Progenitor cell of endocrine pancreas (in vitro differentiated cells): ENCODE measurements around the gene SIRPA. TPM values are rescaled to one million over a fixed set of nuclear protein-coding genes. Genes with fewer than 3 reads are reported as not detected.

Experiments used
- DNase-seq: peaks from one replicate; pipeline ENCODE4 v3.0.0; 2021; ENCODE audit warnings: low spot score; ENCODE audit not compliant: unreplicated experiment
- H3K27ac Mint-ChIP-seq: 2 replicates; pipeline ENCODE4 v1.8.0; 2021; ENCODE audit warnings: mild to moderate bottlenecking, moderate library complexity, mixed read lengths
- H3K27me3 Mint-ChIP-seq: 2 replicates; pipeline ENCODE4 v1.8.0; 2021; ENCODE audit warnings: mixed read lengths
- H3K36me3 Mint-ChIP-seq: 2 replicates; pipeline ENCODE4 v1.8.0; 2022; ENCODE audit warnings: mixed read lengths; ENCODE audit not compliant: insufficient read depth
- H3K4me1 Mint-ChIP-seq: 2 replicates; pipeline ENCODE4 v1.8.0; 2021; ENCODE audit warnings: low read depth, mixed read lengths
- H3K4me3 Mint-ChIP-seq: 2 replicates; pipeline ENCODE4 v1.8.0; 2021; ENCODE audit warnings: low read depth, mild to moderate bottlenecking, moderate library complexity, mixed read lengths
- H3K9me3 Mint-ChIP-seq: 2 replicates; pipeline ENCODE4 v1.8.0; 2021; ENCODE audit warnings: low read depth, mixed read lengths
- CTCF ChIP-seq: fragments of 200-600 bp; sonication (generic); IDR thresholded peaks from one replicate; pipeline ENCODE4 v1.5.0; 2021; ENCODE audit warnings: antibody characterized with exemption, mild to moderate bottlenecking; ENCODE audit not compliant: unreplicated experiment
- total RNA-seq: library from RNA; stranded (reverse); gene quantifications from 2 replicates; pipeline ENCODE4 v1.2.1, GENCODE V29; 2021

The SIRPA gene
- total RNA-seq, 1 donor from 2014 or later, result 16.2 TPM

GRCh38 chr20:1861347-1861976, 33.7 kb upstream of the SIRPA start:
- Mint-ChIP-seq H3K9me3 (no peaks in the 10 kb centered on the region), H3K36me3 (no peaks in the 10 kb centered on the region), H3K4me3 (no peak overlapping the region), H3K4me1 (no peaks in the 10 kb centered on the region), H3K27me3 (peaks cover 13% of the 10 kb centered on the region), H3K27ac (no peak overlapping the region)
- TF ChIP-seq CTCF, result no peak
- DNase-seq, result no peak

GRCh38 chr20:1861996-1862662, 33.1 kb upstream of the SIRPA start:
- TF ChIP-seq CTCF, result no peak
- no peak overlapping the region for H3K4me3 Mint-ChIP-seq
- H3K27me3 Mint-ChIP-seq, result peaks cover 13% of the 10 kb centered on the region
- no peak overlapping the region for H3K27ac Mint-ChIP-seq
- peaks cover 5% of the 10 kb centered on the region for H3K4me1 Mint-ChIP-seq
- no peak for DNase-seq
- no peaks in the 10 kb centered on the region for H3K9me3 Mint-ChIP-seq
- no peaks in the 10 kb centered on the region for H3K36me3 Mint-ChIP-seq

GRCh38 chr20:1862663-1863053, 32.5 kb upstream of the SIRPA start:
- peaks cover 7% of the 10 kb centered on the region for H3K4me1 Mint-ChIP-seq
- peaks cover 13% of the 10 kb centered on the region for H3K27me3 Mint-ChIP-seq
- H3K27ac Mint-ChIP-seq, result no peak overlapping the region
- no peak overlapping the region for H3K4me3 Mint-ChIP-seq
- DNase-seq, result no peak
- no peak for TF ChIP-seq CTCF
- H3K36me3 Mint-ChIP-seq, result no peaks in the 10 kb centered on the region
- no peaks in the 10 kb centered on the region for H3K9me3 Mint-ChIP-seq

GRCh38 chr20:1863296-1863695, 31.9 kb upstream of the SIRPA start:
- no peak overlapping the region for H3K27ac Mint-ChIP-seq
- peaks cover 13% of the 10 kb centered on the region for H3K27me3 Mint-ChIP-seq
- DNase-seq, result no peak
- peaks cover 7% of the 10 kb centered on the region for H3K4me1 Mint-ChIP-seq
- no peaks in the 10 kb centered on the region for H3K9me3 Mint-ChIP-seq
- TF ChIP-seq CTCF, result no peak
- no peak overlapping the region for H3K4me3 Mint-ChIP-seq
- no peaks in the 10 kb centered on the region for H3K36me3 Mint-ChIP-seq

- Mint-ChIP-seq H3K27me3 (peaks cover 13% of the 10 kb centered on the region), H3K4me1 (peaks cover 27% of the 10 kb centered on the region), H3K9me3 (no peaks in the 10 kb centered on the region), H3K27ac (no peak overlapping the region), H3K4me3 (no peak overlapping the region), H3K36me3 (no peaks in the 10 kb centered on the region)
- TF ChIP-seq CTCF, result no peak
- no peak for DNase-seq
These were observed 28.4 kb upstream of the SIRPA start for GRCh38 chr20:1866834-1867233.
